OCI-LY3 (cell line): Measurements from ENCODE around the gene FOXI1.

Source experiments
- EZH2phosphoT487 ChIP-seq: fragments of 200-600 bp; shearing (Covaris generic); IDR thresholded peaks from 2 replicates; pipeline ENCODE4 v1.6.1; 2018; ENCODE audit warnings: antibody characterized with exemption, mixed run types, low read depth
- TF ChIP-seq, protein P1 (sequence below): fragments of 200-600, 300-600 bp; sonication (generic); IDR thresholded peaks from 2 replicates; pipeline ENCODE4 v1.5.1; 2014; ENCODE audit warnings: antibody characterized with exemption, low read length, low read depth

DNA sequence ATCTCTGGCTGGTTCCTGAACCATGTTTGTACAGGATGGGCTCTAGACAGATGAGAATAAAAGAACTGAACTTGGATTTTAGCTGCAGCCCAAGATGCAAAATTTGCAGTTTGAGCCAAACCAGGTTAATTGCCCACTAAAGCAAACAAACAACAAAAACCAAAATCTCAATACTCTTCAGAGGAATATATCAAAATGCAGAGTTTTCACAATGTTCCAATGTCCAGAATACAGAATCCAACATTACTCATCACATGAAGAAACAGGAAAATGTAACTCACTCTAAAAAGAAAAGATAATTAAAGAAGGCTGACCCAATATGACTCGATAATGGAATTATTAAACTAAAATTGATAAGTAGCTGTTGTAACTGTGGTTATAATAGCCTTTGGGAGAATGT lies 20.4 kb downstream of the FOXI1 start:
- no peak for TF ChIP-seq EZH2phosphoT487
- TF ChIP-seq, protein P1, sequence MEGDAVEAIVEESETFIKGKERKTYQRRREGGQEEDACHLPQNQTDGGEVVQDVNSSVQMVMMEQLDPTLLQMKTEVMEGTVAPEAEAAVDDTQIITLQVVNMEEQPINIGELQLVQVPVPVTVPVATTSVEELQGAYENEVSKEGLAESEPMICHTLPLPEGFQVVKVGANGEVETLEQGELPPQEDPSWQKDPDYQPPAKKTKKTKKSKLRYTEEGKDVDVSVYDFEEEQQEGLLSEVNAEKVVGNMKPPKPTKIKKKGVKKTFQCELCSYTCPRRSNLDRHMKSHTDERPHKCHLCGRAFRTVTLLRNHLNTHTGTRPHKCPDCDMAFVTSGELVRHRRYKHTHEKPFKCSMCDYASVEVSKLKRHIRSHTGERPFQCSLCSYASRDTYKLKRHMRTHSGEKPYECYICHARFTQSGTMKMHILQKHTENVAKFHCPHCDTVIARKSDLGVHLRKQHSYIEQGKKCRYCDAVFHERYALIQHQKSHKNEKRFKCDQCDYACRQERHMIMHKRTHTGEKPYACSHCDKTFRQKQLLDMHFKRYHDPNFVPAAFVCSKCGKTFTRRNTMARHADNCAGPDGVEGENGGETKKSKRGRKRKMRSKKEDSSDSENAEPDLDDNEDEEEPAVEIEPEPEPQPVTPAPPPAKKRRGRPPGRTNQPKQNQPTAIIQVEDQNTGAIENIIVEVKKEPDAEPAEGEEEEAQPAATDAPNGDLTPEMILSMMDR = no peak
